HL-60/S4 (cell line): ENCODE results near the gene NDUFS6.

Source experiments
- in situ Hi-C: fragments of 300-500 bp; cut with MboI; formaldehyde crosslinking; loops from 2 replicates; pipeline ENCODE4 v1.14.3; 2022; ENCODE audit warnings: low sequenced_read_pairs

Gene NDUFS6

GRCh38 chr5:1801222-1801966, at the start of gene NDUFS6:
Gene NDUFS6, plus strand, starts transcription at chr5:1801407. Its CDS starts 11 bp downstream, at chr5:1801418.
- in situ Hi-C loops = no loop called here

DNA sequence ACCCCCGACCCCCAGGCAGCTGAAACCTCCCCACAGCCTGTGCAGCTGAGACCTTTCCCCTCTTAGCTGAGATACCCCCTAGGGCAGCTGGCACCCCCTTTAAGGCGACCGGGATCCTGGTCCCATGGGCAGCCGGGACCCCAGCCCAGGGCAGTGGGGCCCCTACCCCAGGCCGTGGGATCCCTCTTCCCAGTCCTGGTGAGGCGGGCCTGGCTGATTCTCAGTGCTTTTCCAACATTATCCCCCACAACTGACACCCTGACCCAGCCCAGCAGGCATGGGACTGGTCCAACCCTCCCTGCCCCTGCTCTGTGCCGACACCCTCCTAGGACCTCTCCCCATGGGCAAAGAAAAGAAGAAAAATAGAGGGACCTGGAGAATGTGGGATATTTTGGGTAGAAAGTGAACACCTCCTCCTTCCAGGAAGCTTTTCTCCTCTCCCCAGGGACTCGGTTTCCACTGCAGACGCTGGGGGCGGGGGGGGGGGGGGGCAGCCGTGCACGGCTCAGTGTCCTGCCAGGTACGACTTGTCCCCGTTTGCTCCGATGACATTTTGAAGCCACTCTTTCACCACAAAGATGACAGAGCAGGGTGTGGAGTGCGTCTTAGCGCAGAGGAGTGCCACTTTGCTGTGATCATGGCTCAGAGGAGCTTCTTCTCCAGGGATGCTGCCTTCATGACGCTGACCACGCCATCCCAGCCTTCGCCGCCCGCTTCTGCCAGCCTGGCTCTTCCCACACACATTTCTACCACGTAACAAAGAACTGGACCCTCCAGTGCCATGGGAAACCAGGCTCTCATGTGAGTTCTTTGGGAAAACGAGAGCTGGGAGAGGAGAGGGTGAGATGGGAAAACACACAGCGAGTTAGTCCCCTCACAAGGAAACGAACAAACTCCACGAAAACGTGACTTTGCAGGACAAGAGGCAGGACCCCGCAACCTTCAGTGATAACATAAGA, 49.1 kb upstream of the NDUFS6 start:
- in situ Hi-C loops = loop anchor here (25.0 kb wide), 1 partner anchor 260 kb away; no protein-coding TSS in a partner anchor

DNA sequence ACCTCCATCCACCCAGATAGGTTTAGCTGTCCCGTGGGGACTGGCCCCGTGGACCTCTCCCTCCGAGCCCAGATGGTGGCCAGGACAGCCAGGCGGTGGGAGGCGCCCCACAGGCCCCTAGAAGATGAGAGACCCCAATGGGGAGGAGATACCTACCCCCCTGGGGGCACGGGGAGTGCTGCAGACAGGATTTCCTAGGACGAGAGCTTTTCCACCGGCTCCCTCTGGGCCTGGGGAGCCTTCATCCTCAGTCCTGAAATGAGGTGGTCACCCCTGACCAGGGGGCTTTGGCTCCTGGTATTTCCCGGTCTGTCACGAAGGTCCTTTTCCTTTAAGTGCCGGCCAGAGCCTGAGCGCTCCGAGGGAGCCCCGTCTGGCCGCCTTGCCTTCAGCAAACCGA, 48.3 kb upstream of the NDUFS6 start:
- in situ Hi-C loops = loop anchor here (25.0 kb wide), 1 partner anchor 259 kb away; no protein-coding TSS in a partner anchor

- in situ Hi-C loops = loop anchor here (25.0 kb wide), 1 partner anchor 259 kb away; no protein-coding TSS in a partner anchor
These were observed 47.7 kb upstream of the NDUFS6 start for GRCh38 chr5:1753490-1753889.

GRCh38 chr5:1754531-1755220, 46.5 kb upstream of the NDUFS6 start:
- in situ Hi-C loops = loop anchor here (25.0 kb wide), 1 partner anchor 258 kb away; no protein-coding TSS in a partner anchor

GRCh38 chr5:1755321-1755949, 45.8 kb upstream of the NDUFS6 start:
- in situ Hi-C loops = loop anchor here (25.0 kb wide), 1 partner anchor 257 kb away; no protein-coding TSS in a partner anchor

DNA sequence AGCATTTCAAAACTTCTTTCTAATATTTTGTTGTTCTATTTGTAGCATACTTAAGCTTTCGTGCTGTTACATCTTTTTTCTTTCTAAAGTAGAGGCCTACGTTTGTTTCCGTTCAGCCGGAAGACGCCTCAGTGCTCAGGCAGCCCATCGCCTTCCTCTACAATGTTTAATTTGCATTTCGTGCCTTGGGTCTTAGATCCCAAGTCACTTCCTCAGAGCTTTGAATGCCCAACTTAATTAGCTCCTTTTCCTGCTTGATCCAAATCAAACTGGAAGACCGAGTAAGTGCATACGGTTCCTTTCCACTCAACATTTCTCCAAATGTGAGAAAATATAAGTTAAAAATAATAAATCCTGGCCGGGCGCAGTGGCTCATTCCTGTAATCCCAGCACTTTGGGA, 44.7 kb upstream of the NDUFS6 start:
- in situ Hi-C loops = loop anchor here (25.0 kb wide), 1 partner anchor 256 kb away; no protein-coding TSS in a partner anchor

DNA sequence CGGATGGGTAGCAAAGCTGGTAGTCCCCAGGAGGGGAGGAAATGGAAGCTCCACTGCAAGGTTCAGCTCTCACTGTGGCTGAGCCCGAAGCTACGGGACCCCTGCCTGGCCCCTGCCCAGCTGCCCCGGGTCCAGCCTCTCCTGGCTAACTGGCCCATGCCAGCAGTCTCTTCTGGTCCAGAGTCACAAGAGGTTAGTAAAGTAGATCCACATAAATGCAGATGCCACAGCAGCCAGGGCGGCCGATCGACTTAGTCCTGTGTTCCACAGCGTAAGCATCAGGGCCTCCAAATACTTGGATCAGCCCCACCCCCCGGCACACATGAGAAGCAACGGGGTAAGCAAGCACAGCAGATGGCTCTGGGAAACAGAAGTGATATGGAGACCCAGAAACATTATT, 43.7 kb upstream of the NDUFS6 start:
- in situ Hi-C loops = loop anchor here (25.0 kb wide), 1 partner anchor 255 kb away; no protein-coding TSS in a partner anchor

- in situ Hi-C loops = loop anchor here (25.0 kb wide), 1 partner anchor 254 kb away; no protein-coding TSS in a partner anchor
These were observed 42.6 kb upstream of the NDUFS6 start for GRCh38 chr5:1758574-1758973.

- in situ Hi-C loops = loop anchor here (25.0 kb wide), 1 partner anchor 253 kb away; no protein-coding TSS in a partner anchor
These were observed 41.7 kb upstream of the NDUFS6 start for GRCh38 chr5:1759378-1759970.

DNA sequence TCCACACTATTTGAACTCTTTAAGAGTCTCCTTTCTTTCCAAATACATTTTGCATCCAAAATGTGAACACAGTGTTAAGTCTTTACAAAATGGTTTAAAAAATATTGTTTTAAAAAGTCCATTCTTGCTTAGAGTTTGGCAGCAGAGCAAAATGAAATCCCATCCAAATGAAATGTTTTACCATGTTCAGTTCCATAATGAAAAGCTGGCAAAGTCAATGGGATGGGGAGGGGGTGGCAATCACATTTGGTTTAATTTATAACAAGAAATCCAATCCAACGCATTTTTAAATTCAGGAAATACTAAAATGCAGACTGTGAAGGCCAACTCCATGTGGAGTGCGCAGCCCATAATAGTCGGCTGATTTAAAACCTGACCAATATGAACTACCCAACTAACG, 41.0 kb upstream of the NDUFS6 start:
- in situ Hi-C loops = loop anchor here (25.0 kb wide), 1 partner anchor 252 kb away; no protein-coding TSS in a partner anchor

- in situ Hi-C loops = loop anchor here (25.0 kb wide), 1 partner anchor 251 kb away; no protein-coding TSS in a partner anchor
These were observed 40.4 kb upstream of the NDUFS6 start for GRCh38 chr5:1760656-1761452.

GRCh38 chr5:1761453-1761755, 39.8 kb upstream of the NDUFS6 start:
- in situ Hi-C loops = loop anchor here (25.0 kb wide), 1 partner anchor 251 kb away; no protein-coding TSS in a partner anchor

DNA sequence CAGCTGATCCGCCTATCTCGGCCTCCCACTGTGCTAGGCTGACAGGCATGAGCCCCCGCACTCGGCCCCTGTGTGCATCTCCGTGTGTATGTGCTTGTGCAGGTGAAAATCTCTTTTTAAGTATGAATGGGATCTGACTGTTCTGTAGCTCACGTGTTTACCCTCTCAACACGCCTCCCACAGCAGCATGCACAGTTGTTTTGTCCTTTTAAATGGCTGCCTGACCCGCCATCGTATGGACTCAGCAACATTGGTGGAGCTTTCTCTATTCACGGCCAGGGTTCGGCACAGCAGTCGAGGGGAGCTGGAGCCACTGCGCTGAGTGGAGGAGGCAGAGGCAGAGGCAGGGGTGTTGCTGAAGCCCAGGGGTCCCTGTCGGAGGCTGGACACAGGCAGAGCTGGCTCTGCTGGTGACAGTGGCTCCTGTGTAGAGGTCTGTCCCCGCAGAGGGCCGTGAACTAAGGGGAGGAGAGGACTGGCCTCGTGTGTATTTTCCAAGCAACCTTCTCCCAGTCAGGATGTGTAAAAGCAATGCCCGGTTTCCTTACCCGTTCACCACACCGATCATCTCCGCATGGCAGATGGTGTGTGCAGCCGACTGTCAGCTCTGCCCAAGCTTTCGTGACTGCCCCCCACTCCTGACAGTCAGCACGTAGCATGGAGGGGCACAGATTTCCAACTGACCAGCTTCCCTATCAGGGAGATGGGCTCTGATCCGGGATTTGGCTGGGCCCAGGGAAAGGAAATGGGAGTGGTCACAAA, 38.9 kb upstream of the NDUFS6 start:
- in situ Hi-C loops = loop anchor here (25.0 kb wide), 1 partner anchor 250 kb away; no protein-coding TSS in a partner anchor

- in situ Hi-C loops = loop anchor here (25.0 kb wide), 1 partner anchor 249 kb away; no protein-coding TSS in a partner anchor
These were observed 38.2 kb upstream of the NDUFS6 start for GRCh38 chr5:1762883-1763547.

- in situ Hi-C loops = loop anchor here (25.0 kb wide), 1 partner anchor 249 kb away; no protein-coding TSS in a partner anchor
These were observed 37.7 kb upstream of the NDUFS6 start for GRCh38 chr5:1763548-1763911.

DNA sequence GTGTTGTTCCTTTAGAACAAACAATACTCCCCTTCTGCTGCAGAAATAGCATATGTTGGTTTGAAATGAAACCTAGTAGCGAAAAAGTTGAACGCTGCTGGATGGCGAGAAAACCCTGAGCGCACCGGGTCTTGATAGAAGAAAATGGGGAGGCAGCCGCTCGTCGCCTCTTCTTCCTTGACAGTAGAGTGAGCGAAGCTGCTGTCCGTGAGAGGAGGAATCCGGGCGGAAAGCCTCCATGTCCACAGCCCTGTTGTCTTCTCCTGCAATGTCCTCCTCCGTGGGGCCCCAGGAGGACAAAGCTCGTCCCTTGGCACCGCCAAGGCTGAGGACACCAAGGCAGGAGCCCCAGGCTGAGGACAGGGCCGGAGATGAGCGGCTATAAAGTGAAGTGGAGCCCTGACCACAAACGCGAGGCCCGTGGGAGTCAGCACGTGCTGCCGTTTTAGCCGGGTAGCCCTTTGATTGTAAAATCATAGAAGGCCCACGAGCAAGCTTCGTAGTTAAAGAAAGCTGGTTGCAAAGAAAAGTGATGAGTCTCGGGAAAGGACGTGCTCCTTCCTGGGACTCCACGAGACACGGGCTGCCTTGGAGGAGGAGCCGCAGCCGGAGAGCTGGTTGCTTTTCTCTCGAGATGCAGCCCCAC, 37.1 kb upstream of the NDUFS6 start:
- in situ Hi-C loops = loop anchor here (25.0 kb wide), 1 partner anchor 248 kb away; no protein-coding TSS in a partner anchor
